ENCODE data around the gene SEZ6. TPM values are rescaled to one million over a fixed set of nuclear protein-coding genes. Genes with fewer than 3 reads are reported as not detected.

The SEZ6 gene
- total RNA-seq, 2 experiments from 2014 or later, result not detected

DNA sequence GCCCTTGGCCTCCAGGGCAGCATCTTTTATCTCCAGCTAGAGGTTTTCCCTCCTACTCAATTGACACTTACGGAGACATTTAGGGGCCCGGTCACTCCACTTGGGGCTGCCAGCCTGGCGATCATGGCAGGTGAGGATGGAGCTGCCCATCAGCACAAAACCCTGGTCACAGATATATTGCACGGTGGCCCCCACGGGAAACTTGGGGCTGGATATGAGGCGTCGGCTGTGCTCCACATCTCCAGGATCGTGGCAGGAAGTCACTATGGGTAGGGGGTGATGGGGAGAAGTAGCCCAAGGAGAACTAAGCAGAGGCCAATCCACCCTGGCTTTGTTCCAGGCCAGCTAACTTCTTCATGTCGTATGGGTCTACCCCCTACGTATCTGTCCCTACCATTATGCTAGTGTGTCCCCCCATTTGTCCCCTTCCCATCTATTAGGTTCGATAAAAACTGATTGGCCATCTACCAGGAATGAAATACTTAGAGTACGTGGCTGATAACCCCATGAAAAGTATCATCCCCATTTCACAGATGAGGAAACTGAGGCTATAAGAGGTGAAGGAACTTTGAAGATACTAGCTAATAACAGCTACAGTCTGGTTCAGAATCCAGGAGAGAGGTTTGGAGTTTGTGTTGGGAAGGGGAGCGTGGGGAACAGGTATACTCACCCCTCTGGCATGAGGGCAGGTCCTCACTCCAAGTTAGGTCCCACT is 48.4 kb downstream of the SEZ6 start:
- POLR2A ChIA-PET, result interaction anchor here (0.6 kb wide), 1 partner anchor 225 kb away, joined by 6 read pairs; no protein-coding TSS in a partner anchor
- Mint-ChIP-seq H3K9me3 (no peaks in the 10 kb centered on the region), H3K27ac (no peak overlapping the region), H3K4me3 (no peak overlapping the region), H3K27me3 (peaks cover 3% of the 10 kb centered on the region), H3K4me1 (peaks cover 4% of the 10 kb centered on the region), H3K36me3 (no peaks in the 10 kb centered on the region)
- no peak for DNase-seq
- no peak for ATAC-seq (ENCODE audit: low read depth)

DNA sequence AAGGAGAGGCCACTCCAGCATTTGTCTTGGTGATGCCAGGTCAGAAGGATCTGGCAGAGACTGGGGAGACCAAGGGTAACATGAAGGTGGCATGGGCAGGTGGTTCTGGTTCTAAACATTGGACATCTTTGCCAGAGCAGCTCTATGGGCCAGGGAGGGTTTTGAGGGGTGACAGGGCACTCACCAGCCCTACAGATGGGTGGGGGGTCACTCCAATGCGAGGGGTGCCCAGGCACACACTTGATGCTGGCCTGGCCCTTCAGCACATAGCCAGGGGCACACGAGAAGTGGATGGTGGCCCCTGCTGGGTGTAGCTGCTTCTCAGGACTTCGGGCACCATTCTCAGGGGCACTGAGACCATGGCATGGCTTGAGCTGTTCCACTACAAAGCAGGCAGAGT is 49.0 kb downstream of the SEZ6 start:
- Mint-ChIP-seq H3K27me3 (no peaks in the 10 kb centered on the region), H3K36me3 (no peaks in the 10 kb centered on the region), H3K9me3 (no peaks in the 10 kb centered on the region), H3K4me3 (no peak overlapping the region), H3K27ac (no peak overlapping the region), H3K4me1 (peaks cover 4% of the 10 kb centered on the region)
- DNase-seq, result no peak
- POLR2A ChIA-PET, result no interaction called here
- no peak for ATAC-seq (ENCODE audit: low read depth)

DNA sequence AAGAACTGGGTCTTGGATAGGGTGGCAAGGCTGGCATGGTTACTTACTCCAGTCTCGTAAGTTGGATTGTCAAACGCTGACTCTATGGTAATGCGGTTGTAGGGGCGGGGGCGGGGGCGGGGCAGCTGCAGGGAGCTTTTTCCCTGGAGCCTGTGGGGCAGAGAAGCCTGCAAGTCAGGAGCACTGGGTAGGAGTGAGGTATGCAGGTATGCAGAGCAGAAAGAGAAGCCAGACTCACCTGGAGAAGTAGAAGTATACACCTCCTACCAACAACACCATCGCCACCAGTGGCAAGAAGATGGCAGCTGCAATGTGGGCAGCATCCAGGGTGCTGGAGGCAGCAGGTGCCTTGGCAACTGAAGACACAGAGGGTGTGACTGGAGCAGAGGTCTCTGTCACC is 49.7 kb downstream of the SEZ6 start:
- DNase-seq (no peak), ATAC-seq (ENCODE audit: low read depth) (no peak)
- Mint-ChIP-seq H3K27ac (no peak overlapping the region), H3K27me3 (no peaks in the 10 kb centered on the region), H3K9me3 (no peaks in the 10 kb centered on the region), H3K4me3 (no peak overlapping the region), H3K36me3 (no peaks in the 10 kb centered on the region), H3K4me1 (peaks cover 4% of the 10 kb centered on the region)
- POLR2A ChIA-PET, result no interaction called here

DNA sequence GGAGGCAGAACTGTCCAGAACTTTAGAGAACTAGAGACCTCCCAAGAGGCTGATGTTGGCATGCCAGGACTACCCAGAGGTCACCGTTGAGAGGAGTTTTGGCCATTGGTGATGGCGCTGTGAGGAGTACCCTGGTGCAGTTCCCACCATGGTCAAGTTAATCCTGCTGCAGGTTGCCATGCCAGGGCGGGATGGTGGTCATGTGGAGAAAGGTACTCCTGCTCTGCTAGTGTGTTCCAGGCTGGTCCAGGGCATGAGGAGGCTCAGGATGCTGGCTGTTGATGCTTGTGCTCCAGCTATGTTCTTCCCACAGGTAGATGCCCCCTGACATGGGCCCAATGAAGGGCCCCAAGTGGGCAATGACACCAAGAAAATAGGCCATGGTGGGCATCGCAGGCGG is 50.4 kb downstream of the SEZ6 start:
- Mint-ChIP-seq H3K36me3 (peaks cover 2% of the 10 kb centered on the region), H3K27ac (no peak overlapping the region), H3K4me1 (peaks cover 4% of the 10 kb centered on the region), H3K9me3 (no peaks in the 10 kb centered on the region), H3K27me3 (no peaks in the 10 kb centered on the region), H3K4me3 (no peak overlapping the region)
- ATAC-seq (ENCODE audit: low read depth) (no peak), DNase-seq (no peak)
- POLR2A ChIA-PET, result no interaction called here

DNA sequence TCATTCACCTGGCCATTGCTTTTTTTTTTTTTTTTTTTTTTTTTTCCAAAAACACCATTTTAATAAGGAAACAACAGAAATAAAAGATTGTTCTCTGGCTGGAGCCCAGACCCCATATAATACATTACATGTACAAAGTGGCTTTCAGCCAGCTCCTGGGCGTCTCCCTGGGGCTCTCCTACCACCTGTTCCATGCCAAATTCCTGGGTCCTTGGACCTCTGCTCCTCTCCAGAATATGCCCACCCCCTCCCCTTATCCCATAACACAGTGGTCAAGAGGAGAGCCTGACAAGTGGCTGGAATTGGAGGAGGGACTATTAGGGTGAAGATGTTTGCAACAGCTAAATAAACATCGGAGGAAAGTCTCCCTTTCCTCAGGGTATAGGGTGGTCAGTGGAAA is 50.9 kb downstream of the SEZ6 start:
- ATAC-seq (ENCODE audit: low read depth) (no peak), DNase-seq (no peak)
- POLR2A ChIA-PET, result no interaction called here
- no peaks in the 10 kb centered on the region for H3K9me3 Mint-ChIP-seq
- H3K27me3 Mint-ChIP-seq, result no peaks in the 10 kb centered on the region
- H3K4me1 Mint-ChIP-seq, result peaks cover 4% of the 10 kb centered on the region
- H3K36me3 Mint-ChIP-seq, result peaks cover 2% of the 10 kb centered on the region
- H3K27ac Mint-ChIP-seq, result no peak overlapping the region
- H3K4me3 Mint-ChIP-seq, result no peak overlapping the region

DNA sequence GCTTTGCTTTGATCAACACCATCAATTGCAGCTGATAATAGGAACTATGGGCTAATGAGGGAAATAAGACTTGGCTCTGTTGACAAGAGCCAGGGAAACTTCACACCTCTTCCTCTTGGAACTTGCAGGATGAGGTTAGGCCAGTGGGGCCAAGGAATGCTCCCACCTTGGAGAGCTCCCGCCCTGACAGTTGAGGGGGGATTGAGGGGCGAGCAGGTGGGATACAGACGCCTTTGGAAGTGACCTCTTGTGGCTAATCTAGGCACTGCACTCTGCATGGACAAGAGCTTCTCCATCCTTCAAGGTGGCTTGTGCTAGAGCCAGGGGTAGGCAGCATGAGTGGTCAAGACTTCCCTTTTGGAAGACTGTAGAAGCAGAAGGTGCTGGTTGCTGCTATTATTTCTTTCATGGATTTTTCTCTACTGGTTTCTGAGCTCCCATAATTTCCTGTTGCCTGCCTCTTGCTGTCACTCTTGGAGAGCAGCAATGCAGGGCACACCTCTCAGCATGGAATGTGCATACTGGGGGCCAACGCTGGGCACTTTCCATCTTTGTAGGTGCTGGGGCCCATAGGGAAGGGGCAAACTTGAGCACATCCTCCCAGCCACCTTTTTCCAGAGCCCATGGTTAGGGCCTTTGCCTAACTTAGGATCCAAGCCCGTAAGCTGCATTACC is 52.3 kb downstream of the SEZ6 start:
- peaks cover 7% of the 10 kb centered on the region for H3K4me1 Mint-ChIP-seq
- H3K27me3 Mint-ChIP-seq, result no peaks in the 10 kb centered on the region
- ATAC-seq (ENCODE audit: low read depth) (no peak), DNase-seq (peak; percentile 51)
- POLR2A ChIA-PET, result interaction anchor here (0.5 to 3.1 kb wide), 3 partner anchors 221 to 233 kb away, joined by 3 to 53 read pairs (median 4); partner anchors contain the start of genes NEK8 and TLCD1
- H3K4me3 Mint-ChIP-seq, result no peak overlapping the region
- H3K36me3 Mint-ChIP-seq, result peaks cover 7% of the 10 kb centered on the region
- H3K27ac Mint-ChIP-seq, result peak overlapping the region; percentile 56
- no peaks in the 10 kb centered on the region for H3K9me3 Mint-ChIP-seq

GRCh38 chr17:28951991-28952975 is 53.5 kb downstream of the SEZ6 start:
- peak; percentile 88 for DNase-seq
- Mint-ChIP-seq H3K4me1 (peaks cover 19% of the 10 kb centered on the region), H3K27ac (no peak overlapping the region)

GRCh38 chr17:28951428-28951990 is 54.3 kb downstream of the SEZ6 start, which contains the start of gene PHF12:
Gene PHF12, minus strand, starts transcription at chr17:28951518. Its CDS starts 558 bp downstream, at chr17:28950960.
- DNase-seq (peak; percentile 98), ATAC-seq (ENCODE audit: low read depth) (peak; percentile 80)
- POLR2A ChIA-PET, result interaction anchor here (0.5 to 3.6 kb wide), 29 partner anchors 13 to 1869 kb away, joined by 3 to 53 read pairs (median 4); partner anchors contain the start of genes BLTP2, DHRS13, FAM222B and FLOT2
- Mint-ChIP-seq H3K27ac (peak within 1 kb of the TSS; percentile 96), H3K4me3 (peak within 1 kb of the TSS; percentile 93), H3K4me1 (peaks cover 22% of the 10 kb centered on the region), H3K9me3 (no peaks in the 10 kb centered on the region), H3K27me3 (no peaks in the 10 kb centered on the region), H3K36me3 (peaks cover 16% of the 10 kb centered on the region)

More at GRCh38 chr17:28951991-28952975, 53.5 kb downstream of the SEZ6 start:
- ATAC-seq (ENCODE audit: low read depth), result peak; percentile 67
- Mint-ChIP-seq H3K36me3 (peaks cover 16% of the 10 kb centered on the region), H3K9me3 (no peaks in the 10 kb centered on the region), H3K27me3 (no peaks in the 10 kb centered on the region), H3K4me3 (no peak overlapping the region)
- POLR2A ChIA-PET, result interaction anchor here (0.5 to 3.6 kb wide), 28 partner anchors 13 to 1868 kb away, joined by 3 to 53 read pairs (median 4); partner anchors contain the start of genes DHRS13, FAM222B, FLOT2 and NEK8

GRCh38 chr17:28950752-28951427 is 54.9 kb downstream of the SEZ6 start:
- no peak for ATAC-seq (ENCODE audit: low read depth)
- Mint-ChIP-seq H3K36me3 (peaks cover 21% of the 10 kb centered on the region), H3K27ac (peak overlapping the region; percentile 96), H3K4me3 (peak overlapping the region; percentile 93), H3K27me3 (no peaks in the 10 kb centered on the region), H3K9me3 (no peaks in the 10 kb centered on the region), H3K4me1 (peaks cover 28% of the 10 kb centered on the region)
- POLR2A ChIA-PET, result interaction anchor here (0.6 to 3.6 kb wide), 36 partner anchors 11 to 343 kb away, joined by 3 to 53 read pairs (median 4); partner anchors contain the start of genes BLTP2, DHRS13, FAM222B and FLOT2
- no peak for DNase-seq

DNA sequence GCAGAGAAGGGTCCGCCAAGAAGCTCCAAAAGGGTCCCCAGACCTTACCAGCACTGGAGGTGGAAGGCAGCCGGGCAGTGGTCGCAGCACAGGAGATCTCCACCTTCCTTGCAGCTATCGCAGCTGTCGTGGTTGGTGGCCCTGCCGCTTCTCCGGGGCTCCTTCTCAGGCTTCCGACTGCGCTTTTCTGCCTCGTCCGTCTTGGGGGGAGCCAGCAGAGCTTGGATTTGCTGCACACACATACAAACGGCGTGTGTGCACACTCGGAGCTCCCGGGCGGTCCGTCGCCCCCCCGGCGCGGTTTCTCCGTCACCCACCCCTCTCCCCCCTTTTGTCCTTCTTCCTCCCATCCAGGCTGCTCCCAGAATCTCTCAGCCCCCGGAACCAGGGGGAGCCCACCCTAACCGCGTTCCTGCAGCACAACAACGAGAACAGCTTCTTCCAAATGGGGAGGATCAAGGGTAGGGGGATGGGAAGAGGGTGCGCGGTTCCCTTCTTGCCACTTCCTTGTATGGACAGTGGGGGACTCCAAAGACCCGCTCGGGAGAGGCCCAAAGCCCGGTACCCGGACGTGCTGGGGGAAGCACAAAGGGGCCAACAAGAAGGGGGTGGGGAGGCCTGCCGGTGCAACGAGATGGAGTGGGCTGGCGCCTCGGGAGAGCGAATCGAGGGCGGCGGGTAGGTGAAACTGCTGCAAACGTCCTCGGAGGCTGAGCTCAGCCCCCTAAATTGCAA is 55.6 kb downstream of the SEZ6 start:
- Mint-ChIP-seq H3K4me3 (peak overlapping the region; percentile 93), H3K36me3 (peaks cover 25% of the 10 kb centered on the region), H3K9me3 (no peaks in the 10 kb centered on the region), H3K27me3 (no peaks in the 10 kb centered on the region), H3K27ac (peak overlapping the region; percentile 96), H3K4me1 (peaks cover 35% of the 10 kb centered on the region)
- POLR2A ChIA-PET, result interaction anchor here (0.6 to 3.6 kb wide), 25 partner anchors 10 to 344 kb away, joined by 3 to 35 read pairs (median 5); partner anchors contain the start of genes BLTP2, DHRS13, NEK8 and NUFIP2
- peak; percentile 70 for DNase-seq
- no peak for ATAC-seq (ENCODE audit: low read depth)

GRCh38 chr17:28949185-28950016 is 56.4 kb downstream of the SEZ6 start:
- H3K4me1 Mint-ChIP-seq, result peaks cover 40% of the 10 kb centered on the region
- H3K27me3 Mint-ChIP-seq, result no peaks in the 10 kb centered on the region
- no peak for ATAC-seq (ENCODE audit: low read depth)
- H3K9me3 Mint-ChIP-seq, result no peaks in the 10 kb centered on the region
- DNase-seq, result peak; percentile 81
- H3K4me3 Mint-ChIP-seq, result peak overlapping the region; percentile 93
- POLR2A ChIA-PET, result interaction anchor here (0.5 to 3.6 kb wide), 25 partner anchors 10 to 345 kb away, joined by 3 to 35 read pairs (median 5); partner anchors contain the start of genes BLTP2, DHRS13, FAM222B and NEK8
- peak overlapping the region; percentile 96 for H3K27ac Mint-ChIP-seq
- H3K36me3 Mint-ChIP-seq, result peaks cover 27% of the 10 kb centered on the region

Measured in activated naive CD8-positive, alpha-beta T cell treated with anti-CD3 and anti-CD28 coated beads, Interleukin-2, amount 10 ng/mL, durations not matched to agents 7 days and 5 days (primary cell).